Astrocyte (in vitro differentiated cells and primary cell): Measurements from ENCODE around the gene POU2F2. TPM values are rescaled to one million over a fixed set of nuclear protein-coding genes. Genes with fewer than 3 reads are reported as not detected.
"Not testable (repeated sequence)": the region's sequence is repeated elsewhere in the genome, so short reads cannot be mapped to it uniquely, and the experiment has no call there.

Source experiments
- DNase-seq: peaks from one replicate; pipeline ENCODE4 v3.0.0-alpha.2; 2010; ENCODE audit warnings: low read depth
- FAIRE-seq: peaks from 2 replicates; lab custom pipeline; 2011; peaks lifted over from hg19 to GRCh38; lab: Jason Lieb, UNC
- H2AFZ ChIP-seq: 2 replicates; pipeline ENCODE4 v1.6.0; 2012; ENCODE audit warnings: low read depth, low read length, inconsistent platforms
- H3K27ac ChIP-seq: 2 replicates; pipeline ENCODE4 v1.5.1; 2011; ENCODE audit warnings: low read depth, low read length, inconsistent platforms
- H3K27me3 ChIP-seq: 2 replicates; pipeline ENCODE4 v1.6.0; 2011; ENCODE audit warnings: low read length, inconsistent platforms; ENCODE audit not compliant: insufficient read depth
- H3K36me3 ChIP-seq: 2 replicates; pipeline ENCODE4 v1.5.1; 2011; ENCODE audit warnings: low read length, inconsistent platforms; ENCODE audit not compliant: insufficient read depth
- H3K4me1 ChIP-seq: 2 replicates; pipeline ENCODE4 v1.5.1; 2011; ENCODE audit warnings: low read length, inconsistent platforms; ENCODE audit not compliant: insufficient read depth
- H3K4me2 ChIP-seq: 2 replicates; pipeline ENCODE4 v1.6.0; 2012; ENCODE audit warnings: low read length, inconsistent platforms
- H3K4me3 ChIP-seq: 2 replicates; pipeline ENCODE4 v1.5.1; 2011; ENCODE audit warnings: low read depth, mild to moderate bottlenecking, low read length, inconsistent platforms; ENCODE audit not compliant: insufficient read depth
- H3K79me2 ChIP-seq: 2 replicates; pipeline ENCODE4 v1.6.0; 2012; ENCODE audit warnings: mild to moderate bottlenecking, low read length, inconsistent platforms; ENCODE audit not compliant: insufficient read depth
- H3K9ac ChIP-seq: 2 replicates; pipeline ENCODE4 v1.6.0; 2012; ENCODE audit warnings: mild to moderate bottlenecking, low read length, inconsistent platforms
- H3K9me3 ChIP-seq: 2 replicates; pipeline ENCODE4 v1.5.1; 2012; ENCODE audit warnings: low read depth, mild to moderate bottlenecking, low read length, inconsistent platforms; ENCODE audit not compliant: insufficient read depth
- H4K20me1 ChIP-seq: 2 replicates; pipeline ENCODE4 v1.6.0; 2012; ENCODE audit warnings: low read length, inconsistent platforms; ENCODE audit not compliant: insufficient read depth
- H3K27ac Mint-ChIP-seq: one replicate; pipeline ENCODE4 v1.8.0; 2021; ENCODE audit warnings: mild to moderate bottlenecking, mixed read lengths; ENCODE audit not compliant: unreplicated experiment
- H3K27me3 Mint-ChIP-seq: one replicate; pipeline ENCODE4 v1.8.0; 2021; ENCODE audit warnings: low read depth, mixed read lengths; ENCODE audit not compliant: unreplicated experiment
- H3K36me3 Mint-ChIP-seq: one replicate; pipeline ENCODE4 v1.8.0; 2021; ENCODE audit warnings: low read depth, mixed read lengths; ENCODE audit not compliant: unreplicated experiment
- H3K4me1 Mint-ChIP-seq: one replicate; pipeline ENCODE4 v1.8.0; 2021; ENCODE audit warnings: low read depth, mixed read lengths; ENCODE audit not compliant: unreplicated experiment
- H3K4me3 Mint-ChIP-seq: one replicate; pipeline ENCODE4 v1.8.0; 2021; ENCODE audit warnings: mild to moderate bottlenecking, moderate library complexity, mixed read lengths; ENCODE audit not compliant: unreplicated experiment
- H3K9me3 Mint-ChIP-seq: one replicate; pipeline ENCODE4 v1.8.0; 2021; ENCODE audit warnings: mild to moderate bottlenecking, mixed read lengths; ENCODE audit not compliant: unreplicated experiment
- CTCF ChIP-seq: IDR thresholded peaks from 2 replicates; pipeline ENCODE4 v1.5.1; 2011; ENCODE audit warnings: low read depth, mild to moderate bottlenecking, inconsistent platforms, low read length, moderate library complexity; ENCODE audit not compliant: insufficient read depth
- EZH2 ChIP-seq: IDR thresholded peaks from 2 replicates; pipeline ENCODE4 v1.6.1; 2012; ENCODE audit warnings: mild to moderate bottlenecking, low read length, inconsistent platforms; ENCODE audit not compliant: insufficient read depth
- total RNA-seq: library from RNA; stranded (reverse); gene quantifications from 2 replicates; pipeline ENCODE4 v1.2.1, GENCODE V29; 2021

Gene POU2F2
- total RNA-seq, 1 donor from 2014 or later = 8.3 TPM

GRCh38 chr19:42048992-42049391, 83.3 kb downstream of the POU2F2 start:
- peaks cover 3% of the 10 kb centered on the region for H3K4me1 Mint-ChIP-seq
- H3K9me3 Mint-ChIP-seq = peaks cover 4% of the 10 kb centered on the region
- no peak for FAIRE-seq

DNA sequence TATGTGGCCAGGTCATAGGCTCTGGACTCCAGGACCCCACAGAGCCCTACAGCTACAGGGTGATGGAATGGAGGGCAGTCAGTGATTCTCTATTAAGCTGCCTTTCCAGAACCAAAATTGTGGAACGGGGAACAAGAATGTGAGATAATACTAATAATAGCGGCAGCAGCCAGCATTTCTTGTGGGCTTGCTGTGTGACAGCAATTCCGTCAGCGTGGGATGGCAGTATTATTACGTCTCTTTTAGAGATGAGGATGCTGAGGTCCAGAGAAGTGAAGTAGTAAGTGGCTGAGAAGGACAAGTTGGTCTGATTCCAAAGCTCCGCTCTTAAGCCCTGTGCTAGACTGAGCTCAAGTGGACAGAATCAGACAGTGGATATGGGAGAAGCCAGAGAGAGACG, 86.7 kb downstream of the POU2F2 start:
- FAIRE-seq (no peak), DNase-seq (no peak)
- no peak overlapping the region for H3K27ac ChIP-seq
- no peaks in the 10 kb centered on the region for H3K27me3 ChIP-seq
- H4K20me1 ChIP-seq = no peaks in the 10 kb centered on the region
- no peaks in the 10 kb centered on the region for H3K36me3 ChIP-seq
- no peaks in the 10 kb centered on the region for H3K79me2 ChIP-seq
- Mint-ChIP-seq H3K36me3 (peaks cover 4% of the 10 kb centered on the region), H3K9me3 (no peaks in the 10 kb centered on the region), H3K27ac (no peak overlapping the region), H3K4me1 (no peaks in the 10 kb centered on the region), H3K4me3 (no peak overlapping the region), H3K27me3 (peaks cover 8% of the 10 kb centered on the region)
- H2AFZ ChIP-seq = no peak overlapping the region
- TF ChIP-seq EZH2 = no peak
- no peak for TF ChIP-seq CTCF
- H3K4me2 ChIP-seq = no peak overlapping the region
- no peak overlapping the region for H3K9ac ChIP-seq
- no peak overlapping the region for H3K4me3 ChIP-seq
- H3K9me3 ChIP-seq = no peaks in the 10 kb centered on the region
- no peaks in the 10 kb centered on the region for H3K4me1 ChIP-seq

More at GRCh38 chr19:42048992-42049391, 83.3 kb downstream of the POU2F2 start:
- no peak overlapping the region for H3K27ac ChIP-seq
- no peak overlapping the region for H3K4me2 ChIP-seq
- H4K20me1 ChIP-seq = no peaks in the 10 kb centered on the region
- Mint-ChIP-seq H3K4me3 (no peak overlapping the region), H3K36me3 (no peaks in the 10 kb centered on the region), H3K27ac (no peak overlapping the region), H3K27me3 (peaks cover 5% of the 10 kb centered on the region)
- DNase-seq = no peak
- H3K79me2 ChIP-seq = no peaks in the 10 kb centered on the region
- H3K27me3 ChIP-seq = no peaks in the 10 kb centered on the region
- no peak overlapping the region for H3K9ac ChIP-seq
- TF ChIP-seq CTCF (no peak), EZH2 (no peak)
- H3K36me3 ChIP-seq = no peaks in the 10 kb centered on the region
- no peak overlapping the region for H2AFZ ChIP-seq
- no peak overlapping the region for H3K4me3 ChIP-seq
- H3K9me3 ChIP-seq = no peaks in the 10 kb centered on the region
- no peaks in the 10 kb centered on the region for H3K4me1 ChIP-seq

DNA sequence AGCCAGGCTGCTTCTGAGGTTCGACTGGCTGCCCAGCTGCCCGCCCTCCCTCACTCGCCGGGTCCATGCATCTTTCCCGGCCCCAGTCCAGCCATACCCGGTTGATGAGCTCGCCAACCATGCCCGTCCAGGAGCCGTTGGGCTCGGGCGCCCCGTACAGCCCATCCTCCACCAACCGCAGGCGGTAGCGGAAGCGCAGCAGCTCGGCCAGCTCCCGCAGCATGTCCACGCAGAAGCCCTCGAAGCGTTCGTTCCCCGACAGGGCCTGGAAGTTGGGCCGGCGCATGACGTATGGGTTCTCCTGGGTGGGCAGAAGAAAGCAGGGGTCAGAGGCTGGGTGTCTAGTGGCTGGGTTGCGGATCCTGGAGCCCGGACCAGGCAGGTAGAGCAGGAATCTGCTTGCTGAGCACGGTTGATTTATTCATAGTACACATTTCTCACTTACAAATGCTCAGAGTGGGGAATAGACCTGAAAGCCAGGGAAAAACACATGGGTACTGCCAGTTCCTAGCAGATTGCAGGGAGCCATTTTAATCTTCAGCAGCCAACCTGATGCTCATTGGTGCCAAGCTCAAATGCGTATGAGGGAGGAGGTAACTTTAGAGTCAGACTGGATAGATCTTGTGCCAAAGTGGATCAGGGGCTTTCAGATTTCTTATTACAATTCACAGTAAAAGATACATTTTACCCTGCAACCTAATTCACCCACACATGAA, 89.6 kb downstream of the POU2F2 start:
- DNase-seq (no peak), FAIRE-seq (no peak)
- Histone ChIP-seq H4K20me1 (no peaks in the 10 kb centered on the region), H3K79me2 (no peaks in the 10 kb centered on the region), H3K27ac (no peak overlapping the region), H3K4me2 (no peak overlapping the region), H3K9ac (no peak overlapping the region), H3K27me3 (no peaks in the 10 kb centered on the region), H3K9me3 (no peaks in the 10 kb centered on the region), H3K4me1 (no peaks in the 10 kb centered on the region), H2AFZ (no peak overlapping the region), H3K4me3 (no peak overlapping the region), H3K36me3 (no peaks in the 10 kb centered on the region)
- Mint-ChIP-seq H3K27me3 (peaks cover 8% of the 10 kb centered on the region), H3K4me3 (no peak overlapping the region), H3K4me1 (no peaks in the 10 kb centered on the region), H3K27ac (no peak overlapping the region), H3K9me3 (no peaks in the 10 kb centered on the region), H3K36me3 (peaks cover 7% of the 10 kb centered on the region)
- no peak for TF ChIP-seq EZH2
- no peak for TF ChIP-seq CTCF

- H3K27ac Mint-ChIP-seq, H3K36me3 Mint-ChIP-seq, H3K79me2 ChIP-seq, H3K27me3 ChIP-seq, H3K4me2 ChIP-seq, H3K4me3 ChIP-seq, H3K36me3 ChIP-seq, H3K27ac ChIP-seq, H3K4me1 Mint-ChIP-seq, H3K27me3 Mint-ChIP-seq, H3K9me3 Mint-ChIP-seq, DNase-seq, FAIRE-seq, H2AFZ ChIP-seq, H3K4me3 Mint-ChIP-seq, H3K9ac ChIP-seq, H3K4me1 ChIP-seq, H3K9me3 ChIP-seq, H4K20me1 ChIP-seq: not testable (repeated sequence)
These were observed 91.8 kb downstream of the POU2F2 start for GRCh38 chr19:42040491-42040890.
